NT2/D1 (cell line): ENCODE results near the gene MANF.

Source experiments
- SUZ12 ChIP-seq: IDR thresholded peaks from 2 replicates; pipeline ENCODE4 v1.6.1; 2011; ENCODE audit not compliant: insufficient read length, insufficient read depth; ENCODE audit errors: extremely low read depth
- YY1 ChIP-seq: IDR thresholded peaks from 2 replicates; pipeline ENCODE4 v1.6.1; 2011; ENCODE audit not compliant: insufficient read length, insufficient read depth
- ZNF274 ChIP-seq: IDR thresholded peaks from 2 replicates; pipeline ENCODE4 v1.6.1; 2011; ENCODE audit warnings: mild to moderate bottlenecking, low read depth, low read length

DNA sequence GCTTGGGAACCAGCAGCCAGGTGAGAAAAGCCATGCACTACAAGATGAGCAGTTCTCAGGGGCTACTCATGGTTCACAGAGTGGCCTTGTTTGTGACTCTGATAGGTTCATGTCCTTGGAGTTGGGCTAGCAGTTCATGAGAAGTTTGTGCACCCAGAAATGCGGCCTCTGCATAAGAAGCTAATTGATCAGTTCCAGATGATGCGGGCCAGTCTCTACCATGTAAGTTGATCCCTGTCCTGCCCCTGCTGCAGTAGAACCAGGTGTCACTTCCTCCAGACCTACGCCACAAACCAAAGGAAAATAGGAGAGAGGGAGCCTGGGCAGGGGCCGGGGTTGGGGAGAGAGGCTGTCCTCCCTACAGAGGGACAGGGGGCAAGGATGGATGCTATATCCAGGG is 27.2 kb upstream of the MANF start:
- no peak for TF ChIP-seq SUZ12
- TF ChIP-seq ZNF274: no peak
- TF ChIP-seq YY1: no peak
